ENCODE data around the gene PATZ1.

PATZ1 gene

DNA sequence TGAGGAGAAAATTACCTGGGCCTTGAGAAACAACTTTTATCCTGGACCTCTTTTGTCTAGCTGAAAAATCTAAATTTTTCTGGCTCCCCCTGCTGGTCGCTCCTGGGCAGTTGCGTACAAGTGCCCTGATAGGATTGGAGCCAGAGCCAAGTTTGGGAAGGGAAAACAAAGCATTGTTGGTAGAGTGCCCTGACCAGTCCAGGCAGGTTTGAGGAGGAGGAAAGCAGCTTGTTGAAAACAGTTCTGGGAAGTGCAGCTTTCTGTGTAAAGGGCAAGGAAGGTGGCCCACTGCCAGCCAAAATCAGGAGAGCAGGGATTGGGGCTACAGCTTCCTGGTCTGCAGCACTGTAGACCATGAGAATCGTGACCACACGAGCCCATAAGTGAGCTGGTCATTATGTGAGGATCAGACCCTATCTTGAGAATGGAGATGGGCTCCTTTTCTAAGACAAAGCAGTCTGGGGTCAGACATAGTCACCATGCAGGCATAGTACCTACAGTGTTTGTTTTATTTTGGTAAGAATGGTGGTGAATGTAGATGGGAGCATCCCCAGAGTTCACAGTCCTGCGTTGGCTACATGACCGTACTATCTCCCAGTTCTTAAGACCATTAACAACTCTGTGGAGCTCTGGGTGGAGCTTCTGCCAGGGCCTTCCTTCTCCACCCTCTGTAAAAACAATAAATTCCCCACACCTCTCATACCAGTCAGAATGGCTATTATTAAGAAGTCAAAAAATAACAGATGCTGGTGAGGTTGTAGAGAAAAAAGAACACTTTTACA lies 32.6 kb downstream of the PATZ1 start:
- peak; percentile 24 for DNase-seq

DNA sequence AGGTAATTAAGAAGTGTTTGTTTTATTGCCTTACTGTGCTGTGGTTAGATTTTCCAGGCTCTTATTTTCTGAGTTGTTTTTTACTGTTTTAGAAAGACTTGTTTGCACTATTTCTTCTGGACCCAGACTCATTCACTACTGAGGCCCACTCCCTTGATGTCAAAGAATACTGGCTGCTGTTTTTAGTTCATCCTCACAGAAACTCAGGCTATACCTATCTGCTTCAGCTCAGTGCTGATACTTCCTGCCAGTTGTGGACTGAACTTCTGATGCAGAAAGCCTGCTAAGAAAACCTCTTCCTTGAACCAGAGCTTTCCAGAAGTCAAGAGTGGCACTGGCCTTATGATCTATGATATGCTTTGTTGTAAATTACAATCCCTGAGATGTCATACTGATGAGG lies 38.0 kb downstream of the PATZ1 start:
- DNase-seq: no peak

- no peak for DNase-seq
These were observed 41.0 kb downstream of the PATZ1 start for GRCh38 chr22:31305194-31305593.

GRCh38 chr22:31302537-31302936 lies 43.6 kb downstream of the PATZ1 start:
- DNase-seq: no peak

DNA sequence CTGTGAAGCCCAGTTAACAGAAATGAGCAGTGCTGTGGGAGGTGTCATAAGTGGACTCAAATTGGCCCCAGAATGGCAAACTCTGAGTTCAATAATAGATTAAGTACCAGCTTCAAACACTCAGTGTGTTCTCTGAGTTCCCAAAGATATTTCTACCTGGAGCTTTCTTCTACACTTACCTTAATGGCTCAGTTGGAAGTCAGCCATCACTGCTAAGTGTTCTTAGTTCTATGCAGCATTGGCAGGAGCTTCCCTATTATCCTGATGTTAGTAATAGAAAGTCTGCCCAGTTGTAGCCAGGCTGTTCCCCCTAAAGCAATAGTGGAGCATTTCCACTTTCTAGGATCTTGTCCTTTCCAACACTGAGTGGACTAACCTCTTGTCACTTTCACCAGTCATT lies 44.1 kb downstream of the PATZ1 start:
- no peak for DNase-seq

DNA sequence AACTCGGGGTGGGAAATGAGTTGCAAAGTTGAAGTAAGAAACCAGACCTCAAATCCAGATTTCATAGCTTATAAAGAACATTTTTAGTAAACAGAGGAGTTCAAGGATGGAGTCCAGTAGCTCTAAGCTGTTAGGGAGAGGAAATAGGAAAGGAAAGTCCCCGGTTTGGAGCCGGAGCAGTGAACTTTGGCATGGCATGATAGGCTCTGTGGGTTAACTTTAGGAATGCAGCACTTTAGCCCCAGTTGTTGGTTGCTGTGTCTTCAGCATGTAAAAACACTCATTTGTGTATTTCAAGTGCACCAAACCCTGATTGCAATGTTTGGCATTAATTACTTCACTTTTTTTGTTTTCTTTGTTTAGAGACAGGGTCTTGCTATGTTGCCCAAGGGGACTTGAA lies 45.2 kb downstream of the PATZ1 start:
- no peak for DNase-seq

GRCh38 chr22:31295831-31296657 lies 50.1 kb downstream of the PATZ1 start:
- DNase-seq: no peak

GRCh38 chr22:31295360-31295759 lies 50.8 kb downstream of the PATZ1 start:
- no peak for DNase-seq

GRCh38 chr22:31292236-31292989 lies 53.7 kb downstream of the PATZ1 start, which contains the start of gene PIK3IP1:
TSS of gene PIK3IP1 (minus strand) at chr22:31292488. CDS start at chr22:31292344, 144 bp downstream.
- peak; percentile 81 for DNase-seq

DNA sequence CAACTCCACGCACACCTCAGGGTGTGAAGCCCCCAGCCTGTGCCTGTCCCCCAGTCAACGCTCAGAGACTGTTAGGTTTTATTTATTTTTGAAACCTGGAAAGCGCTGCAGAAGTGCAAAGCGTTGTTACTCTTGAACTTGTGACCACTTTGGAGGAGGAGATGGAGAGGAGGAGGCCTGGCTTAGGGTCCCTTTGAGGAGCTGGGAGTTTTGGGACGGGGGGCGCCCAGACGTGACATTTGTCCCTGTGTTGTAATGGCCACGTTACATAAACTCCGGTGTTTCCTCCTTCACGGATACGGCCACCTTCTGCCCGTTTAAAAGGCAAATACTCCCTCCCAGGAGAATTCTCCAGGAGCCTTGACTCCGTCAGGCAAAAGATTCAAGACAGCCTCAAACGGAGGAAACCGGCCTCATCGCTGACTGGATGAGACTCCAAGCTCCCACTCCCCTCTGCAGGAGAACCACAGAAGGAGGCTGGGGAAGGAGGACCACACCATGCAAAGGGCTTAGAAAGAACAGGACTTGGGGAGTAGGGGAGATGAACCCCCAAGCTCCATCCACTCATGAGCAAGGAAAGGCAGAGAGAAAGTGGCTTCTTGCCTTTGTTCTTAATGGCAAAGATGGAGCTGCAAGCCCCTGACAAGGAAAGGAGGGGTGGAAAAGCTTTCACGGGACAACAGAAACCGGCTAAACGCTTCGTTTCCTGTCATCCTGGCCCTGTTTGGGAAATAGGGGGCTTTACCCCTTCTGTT lies 54.5 kb downstream of the PATZ1 start:
- DNase-seq: no peak

- peak; percentile 85 for DNase-seq
These were observed 55.4 kb downstream of the PATZ1 start for GRCh38 chr22:31290494-31291471.

DNA sequence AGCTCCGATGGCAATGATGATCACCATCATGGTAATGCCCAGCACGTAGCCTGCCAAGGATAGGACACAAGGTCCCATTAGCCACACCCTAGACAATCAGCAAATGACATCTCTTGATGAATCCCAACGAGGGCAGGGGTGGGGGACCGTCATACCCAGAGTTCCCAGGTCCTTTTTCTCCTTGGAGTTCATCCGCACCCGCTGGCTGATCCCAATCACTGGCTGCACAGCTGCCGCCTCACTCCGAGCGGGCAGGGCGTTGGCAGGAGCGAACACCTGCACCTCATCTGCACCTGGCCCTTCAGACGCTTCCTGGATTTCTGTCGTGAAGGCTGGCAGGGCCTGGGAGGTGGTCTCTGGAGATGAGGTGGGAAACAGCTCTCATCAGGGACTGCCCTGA lies 56.8 kb downstream of the PATZ1 start:
- DNase-seq: peak; percentile 22

GRCh38 chr22:31288496-31289240 lies 57.5 kb downstream of the PATZ1 start:
- no peak for DNase-seq

- no peak for DNase-seq
These were observed 58.2 kb downstream of the PATZ1 start for GRCh38 chr22:31287818-31288495.

DNA sequence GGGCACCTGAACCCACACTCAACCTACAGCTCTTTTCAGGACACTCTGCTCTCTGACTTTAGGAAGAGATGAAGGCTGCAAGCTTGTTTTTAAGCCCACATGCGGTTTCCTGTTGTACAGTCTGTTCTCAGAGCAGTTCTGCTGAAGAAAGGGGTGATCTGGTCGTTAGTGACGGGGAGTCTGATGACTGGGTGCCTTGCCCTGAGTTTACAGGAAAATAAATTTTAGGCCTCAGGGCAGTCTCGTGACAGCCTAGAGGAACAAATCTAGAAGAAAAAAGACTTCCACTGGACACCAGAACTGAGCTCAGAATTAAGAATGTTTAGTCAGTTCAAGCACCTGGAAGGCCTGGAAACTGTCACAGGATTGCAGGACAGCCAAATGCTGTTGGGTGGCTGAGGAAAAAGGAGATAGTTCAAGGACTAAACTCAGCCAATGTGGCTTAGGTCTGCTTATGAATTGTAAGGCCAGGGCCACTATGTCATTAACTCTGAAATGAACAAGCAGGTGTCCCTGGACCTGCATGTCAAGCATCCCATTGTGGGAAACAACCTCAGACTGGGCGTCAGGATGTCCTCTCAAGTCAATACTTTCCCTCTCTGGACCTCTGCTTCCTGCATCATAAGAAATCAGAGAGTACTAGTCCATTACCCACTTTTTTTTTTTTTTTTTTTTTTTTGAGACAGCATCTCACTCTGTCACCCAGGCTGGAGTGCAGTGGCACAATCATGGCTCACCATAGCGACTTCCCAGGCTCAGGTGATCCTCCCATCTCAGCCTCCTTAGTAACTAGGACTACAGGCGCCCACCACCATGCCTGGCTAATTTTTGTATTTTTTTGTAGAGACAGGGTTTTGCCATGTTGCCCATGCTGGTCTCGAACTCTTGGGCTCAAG lies 59.5 kb downstream of the PATZ1 start:
- no peak for DNase-seq

DNA sequence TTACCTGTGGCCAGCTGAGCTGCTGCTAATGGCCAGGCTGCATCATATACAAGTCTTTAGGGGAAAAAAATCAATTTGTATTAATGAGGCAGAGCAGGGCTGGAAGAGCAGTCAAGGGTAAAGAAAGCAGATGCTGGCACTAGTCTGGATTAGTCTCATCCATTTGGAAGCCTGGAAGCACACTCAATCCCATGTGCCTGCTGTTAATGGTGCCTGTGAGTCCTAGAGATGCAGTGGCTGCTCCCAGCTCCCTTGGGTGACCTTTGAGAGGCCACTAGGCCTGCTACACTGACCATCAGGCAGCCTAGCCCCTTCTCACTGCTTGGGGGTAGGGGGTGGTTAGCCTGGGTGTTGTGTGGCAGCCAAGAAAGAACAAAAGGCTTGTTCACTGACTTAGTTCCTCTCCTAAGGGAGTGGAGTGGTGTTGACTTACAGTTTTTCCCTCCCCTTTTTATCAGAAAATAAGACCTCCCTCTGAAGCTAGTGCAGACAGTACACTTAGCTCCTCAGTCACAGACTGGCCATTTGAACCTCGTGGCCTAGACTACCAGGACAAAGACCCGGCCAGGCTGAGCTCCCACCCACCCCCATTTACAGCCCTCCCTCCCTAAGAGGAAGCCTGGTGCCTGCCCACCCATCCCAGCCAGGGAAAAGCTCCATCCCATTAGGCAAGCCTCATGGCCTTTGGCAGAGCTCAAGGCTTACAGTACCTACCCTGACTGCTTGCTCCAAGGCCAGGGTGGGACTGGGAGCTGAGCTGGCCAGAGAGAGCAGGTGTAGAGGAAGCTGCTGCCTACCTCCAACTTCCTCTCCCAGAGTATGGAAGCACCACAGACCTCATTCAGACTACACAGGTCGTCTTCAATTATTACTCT lies 61.6 kb downstream of the PATZ1 start:
- DNase-seq: no peak

DNA sequence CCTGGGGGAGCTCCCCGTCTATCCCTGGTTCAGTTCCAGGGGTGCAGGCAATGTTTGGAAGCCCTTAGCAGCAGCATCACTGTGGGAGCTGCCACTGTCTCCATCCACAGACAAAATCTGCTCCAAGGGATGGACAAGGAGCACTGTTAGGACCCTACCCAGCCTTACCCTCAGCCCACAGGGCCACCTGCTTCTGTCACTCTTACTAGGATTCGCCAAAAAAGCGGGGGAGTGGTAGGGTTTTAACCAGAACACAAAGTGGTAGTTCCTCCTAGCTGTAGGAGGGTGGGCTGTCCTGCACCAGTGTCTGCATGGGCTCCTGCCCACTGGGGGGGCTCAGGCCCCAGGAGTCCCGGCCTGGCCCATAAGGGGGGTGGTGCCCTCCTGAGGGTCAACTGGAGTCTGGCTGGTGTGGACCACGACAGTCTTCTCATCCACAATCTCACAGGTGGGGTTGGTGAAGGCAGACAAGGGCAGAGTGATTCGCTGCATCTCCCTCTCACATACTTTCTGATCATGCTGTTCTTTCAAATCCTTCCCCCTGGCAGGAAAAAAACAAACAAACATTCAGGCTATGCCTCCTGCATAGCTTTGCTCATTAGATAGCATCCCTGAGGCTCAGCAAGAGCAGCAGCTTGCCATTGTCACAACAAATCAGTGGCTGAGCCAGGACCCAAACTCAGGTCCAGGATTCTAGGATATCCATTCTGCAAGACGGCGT lies 63.2 kb downstream of the PATZ1 start:
- DNase-seq: no peak

Data from NCI-H526 treated with DMSO at 0.1 percent for 48 hours (cell line).